IPS-18c (cell line): ENCODE results near the gene NELFB.

Source experiments
- H3K4me3 ChIP-seq: 2 replicates; pipeline ENCODE4 v1.7.0; 2013; ENCODE audit warnings: low read depth, mild to moderate bottlenecking, low read length, moderate library complexity; ENCODE audit not compliant: insufficient read depth
- H3K9me3 ChIP-seq: one replicate; pipeline ENCODE4 v1.6.1; 2013; ENCODE audit warnings: mild to moderate bottlenecking, low read length, moderate library complexity; ENCODE audit not compliant: control insufficient read depth, insufficient read depth

NELFB gene

DNA sequence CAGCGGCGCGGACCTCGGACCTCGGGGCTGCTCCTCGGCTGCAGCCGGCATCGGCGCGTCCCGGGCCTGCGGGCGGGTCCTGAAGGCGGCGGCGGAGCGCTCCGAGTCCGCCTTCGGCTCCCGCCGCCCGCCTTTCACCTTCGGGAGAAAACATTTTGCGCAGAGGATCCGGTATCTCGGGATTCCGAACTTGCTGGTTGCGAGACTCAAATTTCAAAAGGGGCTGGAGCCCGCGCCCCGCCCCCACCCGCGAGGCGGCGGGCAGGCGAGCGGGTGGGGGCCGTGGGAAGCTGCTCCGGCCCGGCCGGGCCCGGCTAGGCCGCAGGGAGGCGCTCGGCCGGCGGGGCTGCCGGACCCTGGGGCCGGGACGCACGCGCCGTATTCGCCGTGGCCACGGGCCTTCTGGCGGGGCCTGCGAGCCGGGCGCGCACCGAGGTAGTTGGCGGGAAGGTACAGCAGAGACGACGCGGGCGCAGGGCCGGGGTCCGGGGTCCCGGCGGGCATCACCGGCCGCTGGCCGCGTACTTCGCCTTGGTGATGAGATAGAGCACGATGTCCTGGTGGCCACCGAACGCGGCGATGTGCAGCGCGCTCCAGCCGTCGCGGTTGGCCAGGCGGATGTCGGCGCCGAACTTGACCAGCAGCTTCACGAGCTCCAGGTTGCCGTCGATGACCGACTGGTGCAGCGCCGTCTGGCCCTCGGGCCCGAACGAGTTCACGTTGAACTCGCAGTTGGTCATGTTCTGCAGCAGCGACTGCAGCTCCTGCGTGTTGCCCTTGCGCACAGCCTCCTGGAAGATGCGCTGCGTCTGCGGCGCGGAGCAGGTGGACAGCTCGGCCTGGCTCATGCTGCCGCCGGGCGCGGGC lies 46.2 kb downstream of the NELFB start:
- peaks cover 5% of the 10 kb centered on the region for H3K9me3 ChIP-seq
- peak overlapping the region; percentile 92 for H3K4me3 ChIP-seq

- peaks cover 2% of the 10 kb centered on the region for H3K9me3 ChIP-seq
- peak within 1 kb of the TSS; percentile 92 for H3K4me3 ChIP-seq
Measured at GRCh38 chr9:137302118-137302448, 47.0 kb downstream of the NELFB start, which contains the start of gene NRARP. TSS of gene NRARP (minus strand) at chr9:137302271. CDS start at chr9:137301928, 343 bp downstream.

GRCh38 chr9:137302449-137303150 lies 47.5 kb downstream of the NELFB start:
- H3K9me3 ChIP-seq, result peaks cover 2% of the 10 kb centered on the region
- peak overlapping the region; percentile 43; the same call in 1 of the 2 replicates for H3K4me3 ChIP-seq

DNA sequence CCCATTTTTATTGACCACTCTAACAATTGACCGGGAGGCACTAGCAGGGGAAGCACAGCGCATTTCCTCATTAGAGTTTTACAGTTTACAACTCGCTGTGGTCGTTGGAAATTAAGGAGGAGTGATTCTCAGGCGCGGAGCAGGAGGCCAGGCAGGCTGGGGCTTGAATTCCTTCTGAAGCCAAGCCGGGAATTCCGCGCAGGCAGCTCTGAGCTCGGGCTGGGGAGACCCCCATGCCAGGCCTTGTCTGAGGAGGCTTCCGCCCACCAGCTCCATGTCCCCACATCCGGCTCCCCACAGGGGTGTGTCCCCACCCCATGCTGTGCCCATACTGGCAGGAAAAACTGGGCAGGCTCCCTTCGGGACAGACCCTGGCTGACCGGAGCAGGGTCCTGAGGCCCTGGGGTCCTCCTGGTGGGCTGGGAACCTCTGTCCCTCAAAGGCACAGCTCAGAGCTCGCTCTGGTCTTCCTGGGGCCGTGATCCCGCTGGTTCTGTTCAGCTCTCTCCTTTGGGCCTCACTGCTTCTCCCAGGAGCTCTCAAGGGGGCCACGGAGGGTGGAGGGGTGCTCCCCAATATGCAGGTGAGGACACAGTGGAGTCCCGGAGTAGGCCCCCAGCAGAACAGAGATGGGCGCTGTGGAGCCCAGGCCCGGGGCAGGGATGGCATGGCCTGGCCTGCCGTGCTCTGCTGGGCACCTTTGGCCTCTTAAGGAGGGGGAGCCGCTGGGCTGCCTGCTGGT lies 48.2 kb downstream of the NELFB start:
- peaks cover 2% of the 10 kb centered on the region for H3K9me3 ChIP-seq
- H3K4me3 ChIP-seq, result peak overlapping the region; percentile 43; the same call in 1 of the 2 replicates

GRCh38 chr9:137303893-137304382 lies 48.8 kb downstream of the NELFB start:
- Histone ChIP-seq H3K9me3 (peaks cover 2% of the 10 kb centered on the region), H3K4me3 (no peak overlapping the region)

- Histone ChIP-seq H3K4me3 (no peak overlapping the region), H3K9me3 (peaks cover 2% of the 10 kb centered on the region)
Measured at GRCh38 chr9:137304383-137305059, 49.4 kb downstream of the NELFB start.

- Histone ChIP-seq H3K4me3 (no peak overlapping the region), H3K9me3 (no peaks in the 10 kb centered on the region)
Measured at GRCh38 chr9:137305060-137305797, 50.1 kb downstream of the NELFB start.

GRCh38 chr9:137305798-137306065 lies 50.6 kb downstream of the NELFB start:
- H3K9me3 ChIP-seq, result no peaks in the 10 kb centered on the region
- H3K4me3 ChIP-seq, result no peak overlapping the region

DNA sequence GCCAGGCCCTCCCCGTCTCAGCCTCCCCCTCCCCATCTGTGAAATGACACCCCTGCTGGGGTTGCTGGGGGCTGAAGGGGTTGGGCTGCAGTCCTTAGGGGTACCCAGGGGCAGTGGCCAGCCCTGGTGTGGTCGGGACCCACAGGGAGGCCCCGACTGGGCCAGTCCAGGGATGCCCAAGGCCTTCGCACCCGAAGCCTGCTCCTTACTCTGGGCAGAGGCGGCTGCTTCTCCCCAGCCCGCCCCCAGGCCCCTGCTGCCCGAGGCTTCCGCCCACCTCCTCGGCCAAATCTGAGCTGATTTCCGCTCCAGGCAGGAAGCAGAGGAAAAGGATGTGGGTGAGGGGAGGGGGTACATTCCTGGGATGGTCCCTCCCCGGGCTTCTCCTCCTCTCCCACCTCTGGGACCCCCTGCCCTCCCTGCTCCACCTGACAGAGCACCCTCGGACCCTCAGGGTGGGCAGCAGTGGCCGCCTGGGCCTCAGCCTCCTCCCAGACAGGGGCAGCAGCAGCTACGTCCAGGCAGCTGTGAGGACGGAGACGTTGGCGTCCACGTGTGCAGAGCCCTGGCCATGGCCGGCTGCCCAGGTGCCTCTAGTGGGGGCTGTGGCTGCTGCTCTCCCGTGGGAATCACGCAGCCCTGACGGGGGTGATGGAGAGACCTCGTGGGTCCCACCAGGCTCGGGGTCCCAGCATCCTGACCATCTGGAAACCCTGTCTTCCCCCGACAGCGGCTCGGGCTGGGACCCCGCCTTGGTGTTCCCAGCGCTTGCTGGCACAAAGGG lies 51.1 kb downstream of the NELFB start:
- H3K4me3 ChIP-seq, result no peak overlapping the region
- H3K9me3 ChIP-seq, result no peaks in the 10 kb centered on the region

GRCh38 chr9:137306850-137307254 lies 51.7 kb downstream of the NELFB start:
- Histone ChIP-seq H3K9me3 (no peaks in the 10 kb centered on the region), H3K4me3 (no peak overlapping the region)

GRCh38 chr9:137307255-137308056 lies 52.3 kb downstream of the NELFB start:
- Histone ChIP-seq H3K9me3 (no peaks in the 10 kb centered on the region), H3K4me3 (no peak overlapping the region)

DNA sequence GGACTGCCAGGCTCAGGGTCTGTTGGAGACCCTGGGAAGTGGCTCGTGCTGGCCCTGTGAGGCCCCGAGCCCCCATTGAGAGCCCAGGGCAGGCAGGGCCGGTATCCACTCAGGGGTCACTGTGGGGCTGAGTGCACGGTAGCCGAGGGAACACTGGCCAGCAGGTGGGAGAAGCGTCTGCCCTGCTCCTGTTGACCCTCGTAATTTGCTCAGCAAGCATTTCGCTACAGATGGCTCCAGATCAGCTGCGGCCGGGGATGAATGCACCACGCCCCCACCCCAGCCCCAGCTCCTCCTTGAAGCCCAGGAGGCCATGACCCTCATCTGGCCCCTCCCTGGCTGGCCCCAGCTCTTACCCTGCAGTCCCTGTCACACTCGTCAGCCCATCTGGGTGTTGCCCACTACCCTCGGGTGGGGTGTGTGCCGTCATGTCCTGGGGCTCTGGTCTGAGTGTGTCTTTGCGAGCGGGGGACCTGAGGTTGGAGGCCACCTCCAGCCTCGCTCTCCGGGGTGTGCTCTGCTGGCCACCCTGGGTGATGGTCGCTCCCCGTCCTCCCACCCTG lies 53.0 kb downstream of the NELFB start:
- H3K4me3 ChIP-seq, result no peak overlapping the region

GRCh38 chr9:137309368-137310188 lies 54.5 kb downstream of the NELFB start:
- Histone ChIP-seq H3K9me3 (no peaks in the 10 kb centered on the region), H3K4me3 (no peak overlapping the region)

More for the DNA sequence above, 53.0 kb downstream of the NELFB start:
- no peaks in the 10 kb centered on the region for H3K9me3 ChIP-seq
